Measurements from ENCODE around the gene NRM. TPM values are rescaled to one million over a fixed set of nuclear protein-coding genes. Genes with fewer than 3 reads are reported as not detected.
A peak's percentile ranks its signal among the peaks of the same experiment; 100 is the strongest.

Gene NRM
- total RNA-seq, 1 experiment from 2014 or later: 13.6 TPM

GRCh38 chr6:30716879-30717128 is 26.0 kb upstream of the NRM start:
- Histone ChIP-seq H4K20me1 (ENCODE audit: insufficient read depth) (no peaks in the 10 kb centered on the region), H3K4me3 (replicated peaks in 1 of 2; ENCODE audit: low read depth in 1 of 2, low read length in 2 of 2) (peak overlapping the region; percentile 57 to 66), H3K79me2 (ENCODE audit: insufficient read depth, low read length) (peaks cover 39% of the 10 kb centered on the region), H3K9me3 (ENCODE audit: control insufficient read depth in 1 of 2, insufficient read depth in 1 of 2, low read depth in 1 of 2, low read length in 2 of 2) (no peaks in the 10 kb centered on the region), H3K27me3 (ENCODE audit: insufficient read depth, low read length) (no peaks in the 10 kb centered on the region), H3K4me1 (ENCODE audit: control insufficient read depth in 1 of 2, insufficient read depth in 2 of 2, low read length in 2 of 2) (peaks cover 9 to 38% of the 10 kb centered on the region in 2 experiments), H3K4me2 (ENCODE audit: low read length) (peak overlapping the region; percentile 90), H3K27ac (ENCODE audit: low read depth, low read length) (peak overlapping the region; percentile 89), H3K9ac (ENCODE audit: low read length) (peak overlapping the region; percentile 76), H3K9me2 (ENCODE audit: insufficient read depth) (no peaks in the 10 kb centered on the region), H2AFZ (ENCODE audit: low read depth, low read length, poor library complexity, severe bottlenecking) (no peak overlapping the region), H3K36me3 (ENCODE audit: control insufficient read depth in 1 of 2, insufficient read depth in 2 of 2, low read length in 2 of 2) (peaks cover 6 to 25% of the 10 kb centered on the region in 2 experiments; a peak in 2 of 4 replicates)
- CTCF ChIA-PET: interaction anchor here (1.0 to 2.3 kb wide), 5 partner anchors 14 to 172 kb away, joined by 4 to 11 read pairs (median 8); partner anchors contain the start of gene DHX16
- intact Hi-C loops (cut with micrococcal nuclease): loop anchor here (1.0 to 5.0 kb wide), 2 partner anchors 27 to 160 kb away; partner anchors contain the start of genes GNL1, NRM and PRR3
- DNase-seq (ENCODE audit: low read depth, low spot score): no peak
- BruUV-seq (replicated peaks): TSS peak; percentile 71
- RAD21 ChIA-PET (ENCODE audit: low non-redundant PET in 1 of 2, low total read pairs in 2 of 2, uncharacterized antibody in 2 of 2, unreplicated experiment in 2 of 2): interaction anchor here in 1 of 2 experiments (0.7 kb wide), 1 partner anchor 25 kb away, joined by 4 read pairs; the partner anchor contains the start of gene NRM
- no peak for ATAC-seq
- POLR2A ChIA-PET: interaction anchor here (0.7 to 3.0 kb wide), 20 partner anchors 10 to 1821 kb away, joined by 3 to 25 read pairs (median 4); partner anchors contain the start of genes IER3, MRPS18B, NRM and PPP1R10
- TF ChIP-seq ZFX (IDR thresholded peaks at IDR 0.05) (0 out of 2 replicates have a peak, but pooled peaks have one; percentile 19), ATF3 (IDR thresholded peaks at IDR 0.05) (no peak)

- ATAC-seq: no peak
- Histone ChIP-seq H3K4me1 (ENCODE audit: control insufficient read depth in 1 of 2, insufficient read depth in 2 of 2, low read length in 2 of 2) (peaks cover 5 to 32% of the 10 kb centered on the region in 2 experiments), H2AFZ (ENCODE audit: low read depth, low read length, poor library complexity, severe bottlenecking) (no peak overlapping the region), H3K4me2 (ENCODE audit: low read length) (no peak overlapping the region), H3K9me3 (ENCODE audit: control insufficient read depth in 1 of 2, insufficient read depth in 1 of 2, low read depth in 1 of 2, low read length in 2 of 2) (no peaks in the 10 kb centered on the region), H3K79me2 (ENCODE audit: insufficient read depth, low read length) (peaks cover 18% of the 10 kb centered on the region), H3K27me3 (ENCODE audit: insufficient read depth, low read length) (no peaks in the 10 kb centered on the region), H3K9me2 (ENCODE audit: insufficient read depth) (no peaks in the 10 kb centered on the region), H3K9ac (ENCODE audit: low read length) (no peak overlapping the region), H3K36me3 (ENCODE audit: control insufficient read depth in 1 of 2, insufficient read depth in 2 of 2, low read length in 2 of 2) (peaks cover 7 to 21% of the 10 kb centered on the region in 2 experiments; a peak in 2 of 4 replicates), H3K27ac (ENCODE audit: low read depth, low read length) (no peak overlapping the region), H4K20me1 (ENCODE audit: insufficient read depth) (no peaks in the 10 kb centered on the region), H3K4me3 (replicated peaks in 1 of 2; ENCODE audit: low read depth in 1 of 2, low read length in 2 of 2) (no peak overlapping the region)
- no TSS peak for BruUV-seq (replicated peaks)
- ChIA-PET POLR2A (no interaction called here), RAD21 (ENCODE audit: low non-redundant PET in 1 of 2, low total read pairs in 2 of 2, uncharacterized antibody in 2 of 2, unreplicated experiment in 2 of 2) (no interaction called here), CTCF (no interaction called here)
- no peak for DNase-seq (ENCODE audit: low read depth, low spot score)
- TF ChIP-seq ELF1 (IDR thresholded peaks at IDR 0.05; ENCODE audit: borderline replicate concordance, low read depth): no peak
- intact Hi-C loops (cut with micrococcal nuclease): no loop called here
Observed at GRCh38 chr6:30714263-30714662, 23.5 kb upstream of the NRM start.
